SK-N-SH (cell line): ENCODE results near the gene KRT40.

ENCODE experiments used
- EP300 ChIP-seq, 2 experiments: IDR thresholded peaks; 2 replicates each; pipeline versions ENCODE4 v1.4.0 to v1.6.1; 2012; ENCODE audit warnings: borderline replicate concordance in 1 of 2, low read depth in 1 of 2, low read length in 1 of 2
- FOSL2 ChIP-seq: IDR thresholded peaks from 2 replicates; pipeline ENCODE4 v1.4.0; 2012; ENCODE audit warnings: low read depth, mild to moderate bottlenecking, moderate library complexity, borderline replicate concordance
- FOXM1 ChIP-seq: IDR thresholded peaks from 2 replicates; pipeline ENCODE4 v1.4.0; 2012; ENCODE audit warnings: low read depth, mild to moderate bottlenecking
- GATA2 ChIP-seq: sonication (generic); formaldehyde crosslinking; IDR thresholded peaks from 2 replicates; pipeline ENCODE4 v1.5.0; 2020; ENCODE audit warnings: mild to moderate bottlenecking, missing genetic modification reagents
- POLR2AphosphoS5 ChIP-seq: IDR thresholded peaks from 2 replicates; pipeline ENCODE4 v1.6.1; 2012; ENCODE audit warnings: low read depth, low read length
- SMC3 ChIP-seq: IDR thresholded peaks from 2 replicates; pipeline ENCODE4 v1.6.1; 2012; ENCODE audit warnings: low read depth, low read length, improper control_type of control experiment
- TAF1 ChIP-seq: IDR thresholded peaks from 2 replicates; pipeline ENCODE4 v1.6.1; 2012; ENCODE audit warnings: low read depth, mild to moderate bottlenecking, low read length, moderate library complexity, borderline replicate concordance
- TCF12 ChIP-seq: IDR thresholded peaks from 2 replicates; pipeline ENCODE4 v1.4.0; 2012
- TF ChIP-seq, protein P1 (sequence below): fragments of 200-600 bp; sonication (generic); IDR thresholded peaks from 2 replicates; pipeline ENCODE4 v1.6.1; 2017; ENCODE audit warnings: antibody characterized with exemption, mild to moderate bottlenecking, moderate library complexity
- TF ChIP-seq, protein P2 (sequence below): IDR thresholded peaks from 2 replicates; pipeline ENCODE4; 2012
- TF ChIP-seq, protein P3 (sequence below): fragments of 150-350 bp; IDR thresholded peaks from 2 replicates; pipeline ENCODE4 v1.6.1; 2017; ENCODE audit warnings: antibody characterized with exemption, low read length, low read depth, borderline replicate concordance
- TF ChIP-seq, protein P4 (sequence below): IDR thresholded peaks from 2 replicates; pipeline ENCODE4 v1.4.0; 2012; ENCODE audit warnings: low read depth

DNA sequence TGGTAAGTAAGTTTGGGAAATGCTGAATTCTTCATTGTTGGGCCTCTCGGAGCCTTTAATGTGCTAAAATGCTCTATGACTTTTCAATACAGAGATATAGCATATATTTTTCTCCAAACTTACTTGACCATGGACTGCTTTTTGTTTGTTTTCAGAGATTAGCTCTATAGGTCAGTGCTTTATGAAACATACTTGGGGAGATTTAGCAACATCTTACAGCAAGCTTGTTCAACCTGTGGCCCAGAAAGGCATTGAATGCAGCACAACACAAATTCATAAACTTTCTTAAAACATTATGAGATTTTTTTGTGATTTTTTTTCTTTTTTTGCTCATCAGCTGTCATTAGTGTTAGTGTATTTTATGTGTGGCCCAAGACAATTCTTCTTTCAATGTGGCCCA is 25.8 kb upstream of the KRT40 start:
- no peak for TF ChIP-seq POLR2AphosphoS5
- TF ChIP-seq, protein P1, sequence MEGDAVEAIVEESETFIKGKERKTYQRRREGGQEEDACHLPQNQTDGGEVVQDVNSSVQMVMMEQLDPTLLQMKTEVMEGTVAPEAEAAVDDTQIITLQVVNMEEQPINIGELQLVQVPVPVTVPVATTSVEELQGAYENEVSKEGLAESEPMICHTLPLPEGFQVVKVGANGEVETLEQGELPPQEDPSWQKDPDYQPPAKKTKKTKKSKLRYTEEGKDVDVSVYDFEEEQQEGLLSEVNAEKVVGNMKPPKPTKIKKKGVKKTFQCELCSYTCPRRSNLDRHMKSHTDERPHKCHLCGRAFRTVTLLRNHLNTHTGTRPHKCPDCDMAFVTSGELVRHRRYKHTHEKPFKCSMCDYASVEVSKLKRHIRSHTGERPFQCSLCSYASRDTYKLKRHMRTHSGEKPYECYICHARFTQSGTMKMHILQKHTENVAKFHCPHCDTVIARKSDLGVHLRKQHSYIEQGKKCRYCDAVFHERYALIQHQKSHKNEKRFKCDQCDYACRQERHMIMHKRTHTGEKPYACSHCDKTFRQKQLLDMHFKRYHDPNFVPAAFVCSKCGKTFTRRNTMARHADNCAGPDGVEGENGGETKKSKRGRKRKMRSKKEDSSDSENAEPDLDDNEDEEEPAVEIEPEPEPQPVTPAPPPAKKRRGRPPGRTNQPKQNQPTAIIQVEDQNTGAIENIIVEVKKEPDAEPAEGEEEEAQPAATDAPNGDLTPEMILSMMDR = no peak
- no peak for TF ChIP-seq FOXM1
- no peak for TF ChIP-seq GATA2 (CRISPR knock-in tag)
- TF ChIP-seq, protein P2, sequence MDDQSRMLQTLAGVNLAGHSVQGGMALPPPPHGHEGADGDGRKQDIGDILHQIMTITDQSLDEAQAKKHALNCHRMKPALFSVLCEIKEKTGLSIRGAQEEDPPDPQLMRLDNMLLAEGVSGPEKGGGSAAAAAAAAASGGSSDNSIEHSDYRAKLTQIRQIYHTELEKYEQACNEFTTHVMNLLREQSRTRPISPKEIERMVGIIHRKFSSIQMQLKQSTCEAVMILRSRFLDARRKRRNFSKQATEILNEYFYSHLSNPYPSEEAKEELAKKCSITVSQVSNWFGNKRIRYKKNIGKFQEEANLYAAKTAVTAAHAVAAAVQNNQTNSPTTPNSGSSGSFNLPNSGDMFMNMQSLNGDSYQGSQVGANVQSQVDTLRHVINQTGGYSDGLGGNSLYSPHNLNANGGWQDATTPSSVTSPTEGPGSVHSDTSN = no peak
- TF ChIP-seq SMC3 = no peak
- TF ChIP-seq TAF1 = no peak
- no peak for TF ChIP-seq EP300 (IDR thresholded peaks at IDR 0.05; ENCODE audit: borderline replicate concordance in 1 of 2, low read depth in 1 of 2, low read length in 1 of 2)
- no peak for TF ChIP-seq FOSL2
- no peak for TF ChIP-seq TCF12
- TF ChIP-seq, protein P3, sequence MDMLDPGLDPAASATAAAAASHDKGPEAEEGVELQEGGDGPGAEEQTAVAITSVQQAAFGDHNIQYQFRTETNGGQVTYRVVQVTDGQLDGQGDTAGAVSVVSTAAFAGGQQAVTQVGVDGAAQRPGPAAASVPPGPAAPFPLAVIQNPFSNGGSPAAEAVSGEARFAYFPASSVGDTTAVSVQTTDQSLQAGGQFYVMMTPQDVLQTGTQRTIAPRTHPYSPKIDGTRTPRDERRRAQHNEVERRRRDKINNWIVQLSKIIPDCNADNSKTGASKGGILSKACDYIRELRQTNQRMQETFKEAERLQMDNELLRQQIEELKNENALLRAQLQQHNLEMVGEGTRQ = no peak
- TF ChIP-seq, protein P4, sequence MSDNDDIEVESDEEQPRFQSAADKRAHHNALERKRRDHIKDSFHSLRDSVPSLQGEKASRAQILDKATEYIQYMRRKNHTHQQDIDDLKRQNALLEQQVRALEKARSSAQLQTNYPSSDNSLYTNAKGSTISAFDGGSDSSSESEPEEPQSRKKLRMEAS = no peak
